Measurements from ENCODE around the gene STPG1. TPM values are rescaled to one million over a fixed set of nuclear protein-coding genes. Genes with fewer than 3 reads are reported as not detected.
A peak's percentile ranks its signal among the peaks of the same experiment; 100 is the strongest.

The STPG1 gene
- total RNA-seq, 3 donors from 2014 or later = 15.9 to 25.4 (median 17.9) TPM

- Histone ChIP-seq H3K36me3 (ENCODE audit: low read depth) (no peaks in the 10 kb centered on the region), H3K4me1 (ENCODE audit: low read depth) (peaks cover 18% of the 10 kb centered on the region), H3K4me3 (no peak overlapping the region), H3K9me3 (no peaks in the 10 kb centered on the region)
- TF ChIP-seq CTCF (IDR thresholded peaks at IDR 0.05) = no peak
- ATAC-seq (no peak), DNase-seq (no peak)
- intact Hi-C loops (cut with DNase I, micrococcal nuclease) = no loop called here
Measured at GRCh38 chr1:24366707-24367106, 46.9 kb downstream of the STPG1 start.

DNA sequence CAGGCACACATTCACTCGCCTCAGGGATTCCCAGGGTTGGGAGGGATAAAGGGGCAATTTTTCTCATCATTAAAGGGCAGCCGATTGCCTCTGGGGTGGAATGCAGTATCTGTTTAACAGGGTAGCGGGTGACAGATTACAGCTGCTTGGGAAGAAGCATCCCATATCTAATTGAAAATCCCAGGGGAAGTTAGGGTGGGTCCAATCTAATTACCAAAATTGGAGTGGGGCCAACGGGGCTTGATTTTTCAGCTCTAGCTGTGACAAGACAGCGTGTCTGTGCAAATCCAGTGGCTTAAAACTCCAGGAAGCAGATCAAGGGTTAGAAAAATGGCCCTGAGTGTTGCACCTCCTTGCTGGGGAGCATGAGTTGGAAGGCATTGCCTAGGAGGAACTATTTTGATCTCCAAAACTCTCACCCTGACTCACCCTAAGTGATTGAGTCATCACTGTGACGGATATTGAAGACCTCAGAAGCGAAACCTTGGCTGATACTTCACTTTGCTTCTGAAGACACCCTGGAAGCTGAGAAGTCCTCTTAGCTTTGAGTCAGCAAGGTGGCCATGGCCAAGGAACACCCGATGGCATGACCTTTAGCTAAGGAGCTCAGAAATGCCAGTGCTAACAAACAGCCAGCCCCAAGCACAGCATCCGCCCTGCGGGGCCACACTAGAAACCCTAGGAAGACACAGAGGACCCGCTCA is 48.5 kb downstream of the STPG1 start:
- no peaks in the 10 kb centered on the region for H3K36me3 ChIP-seq (ENCODE audit: low read depth)
- H3K9me3 ChIP-seq = no peaks in the 10 kb centered on the region
- peaks cover 18% of the 10 kb centered on the region for H3K4me1 ChIP-seq (ENCODE audit: low read depth)
- no peak overlapping the region for H3K4me3 ChIP-seq
- ATAC-seq (peak; percentile 71), DNase-seq (peak in 1 of 3 donors; percentile 24)
- intact Hi-C loops (cut with DNase I, micrococcal nuclease) = no loop called here
- no peak for TF ChIP-seq CTCF (IDR thresholded peaks at IDR 0.05)

- peaks cover 18% of the 10 kb centered on the region for H3K4me1 ChIP-seq (ENCODE audit: low read depth)
- intact Hi-C loops (cut with DNase I, micrococcal nuclease) = no loop called here
- DNase-seq = peak in 2 of 3 donors; percentile 59 to 68
- H3K36me3 ChIP-seq (ENCODE audit: low read depth) = no peaks in the 10 kb centered on the region
- no peaks in the 10 kb centered on the region for H3K9me3 ChIP-seq
- no peak for TF ChIP-seq CTCF (IDR thresholded peaks at IDR 0.05)
- H3K4me3 ChIP-seq = no peak overlapping the region
- peak; percentile 90 for ATAC-seq
Measured at GRCh38 chr1:24364605-24364974, 49.0 kb downstream of the STPG1 start.

DNA sequence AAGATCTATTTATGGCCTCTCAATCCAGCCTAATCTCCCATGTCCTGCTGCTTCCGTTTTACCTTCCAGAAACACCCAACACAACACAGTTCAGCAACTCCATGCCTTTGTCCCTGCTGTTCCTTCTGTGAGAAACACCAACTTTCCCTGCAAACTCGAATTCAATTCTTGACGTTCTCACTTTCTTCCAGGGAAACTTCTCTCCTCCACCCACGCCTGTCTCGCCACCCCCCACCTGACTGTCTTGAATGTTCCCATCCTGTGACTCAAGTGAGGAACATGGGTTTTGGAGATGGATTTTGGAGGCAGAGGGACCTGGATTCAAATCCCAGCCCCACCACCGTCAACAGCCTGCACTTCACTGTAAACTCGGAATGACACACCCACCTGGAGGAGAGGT is 49.6 kb downstream of the STPG1 start:
- DNase-seq (peak in 1 of 3 donors; percentile 19), ATAC-seq (no peak)
- intact Hi-C loops (cut with DNase I, micrococcal nuclease) = no loop called here
- no peaks in the 10 kb centered on the region for H3K9me3 ChIP-seq
- peaks cover 18% of the 10 kb centered on the region for H3K4me1 ChIP-seq (ENCODE audit: low read depth)
- H3K4me3 ChIP-seq = no peak overlapping the region
- no peak for TF ChIP-seq CTCF (IDR thresholded peaks at IDR 0.05)
- H3K36me3 ChIP-seq (ENCODE audit: low read depth) = no peaks in the 10 kb centered on the region

DNA sequence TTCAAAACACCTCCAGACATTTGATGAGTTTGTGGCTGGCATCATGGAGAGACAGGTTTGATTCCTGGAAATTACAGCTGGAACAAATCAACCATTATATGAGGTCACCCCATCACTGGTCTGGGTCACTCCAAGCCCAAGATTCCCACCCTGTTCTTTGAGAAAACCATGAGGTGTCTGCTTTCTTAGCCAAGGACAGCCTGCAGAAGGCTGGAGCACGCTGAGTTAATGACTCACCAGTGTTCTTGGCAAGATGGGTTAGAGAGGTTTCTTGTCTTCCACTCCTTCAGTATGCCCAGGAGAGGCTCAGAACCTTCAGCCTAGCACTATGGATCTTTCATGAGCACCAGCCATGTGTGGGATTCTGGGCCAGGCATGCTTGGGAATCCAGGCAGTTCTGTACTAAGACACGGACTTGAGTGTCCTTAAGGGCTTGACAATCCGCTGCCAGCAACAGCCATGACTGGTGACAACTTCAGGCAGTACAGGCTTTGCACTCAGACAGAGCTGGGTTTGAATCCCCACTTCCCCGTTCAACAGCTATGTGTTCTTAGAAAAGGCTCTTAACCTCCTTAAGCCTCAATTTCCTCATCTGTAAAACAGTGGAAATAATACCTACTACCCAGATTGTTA is 50.5 kb downstream of the STPG1 start:
- peak; percentile 13 for ATAC-seq
- no peak for TF ChIP-seq CTCF (IDR thresholded peaks at IDR 0.05)
- H3K4me1 ChIP-seq (ENCODE audit: low read depth) = peaks cover 18% of the 10 kb centered on the region
- no peak overlapping the region for H3K4me3 ChIP-seq
- intact Hi-C loops (cut with DNase I, micrococcal nuclease) = no loop called here
- H3K9me3 ChIP-seq = no peaks in the 10 kb centered on the region
- H3K36me3 ChIP-seq (ENCODE audit: low read depth) = no peaks in the 10 kb centered on the region
- no peak for DNase-seq

All from mucosa of descending colon (tissue), 3 donors.